IMR-90 (cell line): ENCODE results near the gene AHCYL2. TPM values are rescaled to one million over a fixed set of nuclear protein-coding genes. Genes with fewer than 3 reads are reported as not detected.

Source experiments
- ATAC-seq: fragments of 200-7000 bp; cut with Tn5 transposase; 2 replicates; pipeline ENCODE4 v1.9.1; 2020; ENCODE audit warnings: low read depth, mild to moderate bottlenecking, moderate library complexity
- BruUV-seq: library from RNA; stranded (reverse); fragments of 400-500 nt; replicated peaks from 2 replicates; lab custom pipeline; 2021; lab: Mats Ljungman, UMichigan
- CTCF ChIA-PET: fragments of 300-600 bp; formaldehyde crosslinking; extraction: SDS; loops from one replicate; lab custom pipeline; 2021; ENCODE audit warnings: antibody characterized with exemption; lab: Yijun Ruan, JAX
- POLR2A ChIA-PET: fragments of 300-600 bp; sonication (Branson Sonifier 250); formaldehyde crosslinking; loops from one replicate; lab custom pipeline; 2022; ENCODE audit warnings: antibody characterized with exemption; ENCODE audit not compliant: unreplicated experiment; lab: Charles Lee
- DNase-seq: peaks from one replicate; pipeline ENCODE4 v3.0.0; 2013
- H2AFZ ChIP-seq: replicated peaks from 2 replicates; pipeline ENCODE3; 2013; ENCODE audit warnings: low read length, mild to moderate bottlenecking; ENCODE audit not compliant: poor library complexity
- H2AK5ac ChIP-seq: 2 replicates; pipeline ENCODE4 v1.6.1; 2013; ENCODE audit warnings: low read depth, low read length, inconsistent platforms
- H2AK9ac ChIP-seq: replicated peaks from 2 replicates; pipeline ENCODE3; 2013; ENCODE audit warnings: mild to moderate bottlenecking, low read depth, low read length, moderate library complexity; ENCODE audit not compliant: poor library complexity
- H2BK120ac ChIP-seq: 2 replicates; pipeline ENCODE4 v1.6.1; 2013; ENCODE audit warnings: low read depth, low read length, inconsistent platforms
- H2BK15ac ChIP-seq: 3 replicates; pipeline ENCODE4 v1.6.1; 2013; ENCODE audit warnings: low read depth, low read length, inconsistent platforms
- H2BK20ac ChIP-seq: 2 replicates; pipeline ENCODE4 v1.6.1; 2013; ENCODE audit warnings: low read depth, mild to moderate bottlenecking, inconsistent platforms, low read length, moderate library complexity
- H2BK5ac ChIP-seq: 2 replicates; pipeline ENCODE4 v1.6.1; 2013; ENCODE audit warnings: mild to moderate bottlenecking, low read depth, low read length, inconsistent platforms; ENCODE audit not compliant: poor library complexity, severe bottlenecking
- H3K14ac ChIP-seq: replicated peaks from 2 replicates; pipeline ENCODE4 v1.6.1; 2013; ENCODE audit warnings: low read depth, low read length, inconsistent platforms
- H3K18ac ChIP-seq: 2 replicates; pipeline ENCODE4 v1.6.1; 2013; ENCODE audit warnings: low read depth, low read length, control low read depth
- H3K23ac ChIP-seq: 2 replicates; pipeline ENCODE4 v1.6.1; 2013; ENCODE audit warnings: low read depth, low read length, inconsistent platforms
- H3K27ac ChIP-seq: 2 replicates; pipeline ENCODE4 v1.5.1; 2013; ENCODE audit warnings: mild to moderate bottlenecking, control low read depth, low read length; ENCODE audit not compliant: insufficient read depth
- H3K27me3 ChIP-seq: 2 replicates; pipeline ENCODE4 v1.6.1; 2013; ENCODE audit warnings: low read length; ENCODE audit not compliant: control insufficient read depth, insufficient read depth
- H3K36me3 ChIP-seq: 2 replicates; pipeline ENCODE4 v1.6.1; 2013; ENCODE audit warnings: low read length, mixed read lengths; ENCODE audit not compliant: control insufficient read depth, insufficient read depth
- H3K4ac ChIP-seq: 2 replicates; pipeline ENCODE4 v1.6.1; 2013; ENCODE audit warnings: low read depth, low read length, inconsistent platforms
- H3K4me1 ChIP-seq: 2 replicates; pipeline ENCODE4 v1.6.1; 2013; ENCODE audit warnings: low read length, mixed read lengths; ENCODE audit not compliant: control insufficient read depth, insufficient read depth
- H3K4me2 ChIP-seq: 2 replicates; pipeline ENCODE4 v1.6.1; 2013; ENCODE audit warnings: low read depth, mild to moderate bottlenecking, control low read depth, low read length, moderate library complexity
- H3K4me3 ChIP-seq: 2 replicates; pipeline ENCODE4 v1.5.1; 2013; ENCODE audit warnings: low read depth, mild to moderate bottlenecking, control low read depth, low read length, moderate library complexity; ENCODE audit not compliant: insufficient read depth
- H3K56ac ChIP-seq: 2 replicates; pipeline ENCODE4 v1.6.1; 2013; ENCODE audit warnings: low read length, inconsistent platforms; ENCODE audit not compliant: insufficient read depth; ENCODE audit errors: extremely low read depth
- H3K79me1 ChIP-seq, 2 experiments: 2 replicates each; pipeline ENCODE4 v1.6.1; 2013; ENCODE audit warnings: low read length in 2 of 2, inconsistent platforms in 1 of 2, low read depth in 1 of 2
- H3K9ac ChIP-seq: 2 replicates; pipeline ENCODE4 v1.6.1; 2013; ENCODE audit warnings: low read depth, low read length, control low read depth
- H3K9me1 ChIP-seq: 2 replicates; pipeline ENCODE4 v1.6.1; 2013; ENCODE audit warnings: low read length, inconsistent platforms; ENCODE audit not compliant: insufficient read depth
- H3K9me3 ChIP-seq: 2 replicates; pipeline ENCODE4 v1.6.1; 2013; ENCODE audit warnings: low read length; ENCODE audit not compliant: control insufficient read depth, insufficient read depth
- H4K20me1 ChIP-seq: 2 replicates; pipeline ENCODE4 v1.6.1; 2013; ENCODE audit warnings: low read length, inconsistent platforms; ENCODE audit not compliant: insufficient read depth
- H4K5ac ChIP-seq: 2 replicates; pipeline ENCODE4 v1.6.1; 2013; ENCODE audit warnings: mild to moderate bottlenecking, low read depth, low read length, control low read depth
- H4K8ac ChIP-seq, 2 experiments: 2 replicates each; pipeline ENCODE4 v1.6.1; 2013; ENCODE audit warnings: low read depth in 2 of 2, low read length in 2 of 2, control low read depth in 1 of 2, inconsistent platforms in 1 of 2
- H4K91ac ChIP-seq: 2 replicates; pipeline ENCODE4 v1.6.1; 2013; ENCODE audit warnings: low read depth, low read length, inconsistent platforms; ENCODE audit not compliant: insufficient read depth
- BHLHE40 ChIP-seq: fragments of 150-350 bp; IDR thresholded peaks from 2 replicates; pipeline ENCODE4 v1.6.1; 2016; ENCODE audit warnings: mild to moderate bottlenecking, low read depth, low read length
- FOS ChIP-seq: fragments of 150-350 bp; IDR thresholded peaks from 2 replicates; pipeline ENCODE4 v1.6.1; 2016; ENCODE audit warnings: low read depth, low read length
- MAFK ChIP-seq: IDR thresholded peaks from 2 replicates; pipeline ENCODE4 v1.6.1; 2012; ENCODE audit warnings: low read depth, low read length, improper control_type of control experiment
- MXI1 ChIP-seq: IDR thresholded peaks from 2 replicates; pipeline ENCODE4 v1.6.1; 2012; ENCODE audit warnings: low read depth, mild to moderate bottlenecking, low read length, moderate library complexity, borderline replicate concordance
- NFE2L2 ChIP-seq: fragments of 150-350 bp; IDR thresholded peaks from 2 replicates; pipeline ENCODE4 v1.6.1; 2016; ENCODE audit warnings: low read depth, mild to moderate bottlenecking, low read length
- POLR2A ChIP-seq: IDR thresholded peaks from 2 replicates; pipeline ENCODE4 v1.6.1; 2012; ENCODE audit warnings: mild to moderate bottlenecking, low read depth, low read length
- RAD21 ChIP-seq: IDR thresholded peaks from 2 replicates; pipeline ENCODE4 v1.6.1; 2012; ENCODE audit warnings: low read length, improper control_type of control experiment
- RFX5 ChIP-seq: IDR thresholded peaks from 2 replicates; pipeline ENCODE4 v1.8.0; 2012; ENCODE audit warnings: low read depth, mild to moderate bottlenecking, low read length, moderate library complexity
- SMC3 ChIP-seq: fragments of 150-350 bp; IDR thresholded peaks from 2 replicates; pipeline ENCODE4 v1.6.1; 2016; ENCODE audit warnings: low read depth, mild to moderate bottlenecking, antibody characterized with exemption, low read length, moderate library complexity
- USF2 ChIP-seq: fragments of 150-350 bp; IDR thresholded peaks from 2 replicates; pipeline ENCODE4 v1.6.1; 2017; ENCODE audit warnings: mild to moderate bottlenecking, antibody characterized with exemption, low read length, low read depth
- WGBS, 2 experiments: methylation state at CpG; one replicate each; pipeline versions ENCODE4 v1.1.5 to v1.1.7; 2013; ENCODE audit warnings: missing lambda C conversion rate in 2 of 2; ENCODE audit not compliant: insufficient read length in 1 of 2; ENCODE audit errors: extremely low coverage in 2 of 2; 5-methylcytosine and 5-hydroxymethylcytosine counted together
- dilution Hi-C: fragments of 300-500 bp; cut with HindIII; formaldehyde crosslinking; loops from one replicate; pipeline ENCODE4 v1.14.3; 2018; ENCODE audit warnings: low sequenced_read_pairs; ENCODE audit not compliant: unreplicated experiment
- in situ Hi-C: fragments of 300-500 bp; cut with MboI; formaldehyde crosslinking; loops from 3 replicates; pipeline ENCODE4 v1.14.3; 2019; ENCODE audit warnings: low sequenced_read_pairs, inconsistent platforms, mixed read lengths
- intact Hi-C: fragments of 100-400 bp; cut with micrococcal nuclease; formaldehyde crosslinking; loops from 2 replicates; pipeline ENCODE4 v1.10.0; 2022
- polyA plus RNA-seq, 3 experiments: library from polyadenylated mRNA; depleted of rRNA; stranded (reverse); fragments of >200 nt; gene quantifications; 2 replicates each; pipeline ENCODE4 v1.2.3, GENCODE V29; 2012; ENCODE audit warnings: low replicate concordance in 1 of 3
- total RNA-seq: library from RNA; depleted of rRNA; stranded (reverse); fragments of >200 nt; gene quantifications from 2 replicates; pipeline ENCODE4 v1.2.3, GENCODE V29; 2012

AHCYL2 gene
- total and polyA plus RNA-seq, 2 of the 4 experiments (the other 2 are of a cell fraction) = 5.7 to 7.6 TPM

GRCh38 chr7:129436335-129436923, 211.6 kb downstream of the AHCYL2 start:
- dilution Hi-C loops = no loop called here
- H2BK120ac ChIP-seq = no peak overlapping the region
- no peak overlapping the region for H4K91ac ChIP-seq
- H2BK5ac ChIP-seq = no peak overlapping the region
- H2BK15ac ChIP-seq = no peak overlapping the region
- H3K14ac ChIP-seq = no peak overlapping the region
- H3K18ac ChIP-seq = no peak overlapping the region
- H4K20me1 ChIP-seq = no peaks in the 10 kb centered on the region
- no TSS peak for BruUV-seq
- H3K56ac ChIP-seq = no peak overlapping the region
- H3K79me1 ChIP-seq = peaks cover 0 to 9% of the 10 kb centered on the region in 2 experiments; a peak in 1 of 4 replicates
- H3K27ac ChIP-seq = no peak overlapping the region
- H2AK5ac ChIP-seq = no peak overlapping the region
- H3K4me3 ChIP-seq = no peak overlapping the region
- H3K9me1 ChIP-seq = no peaks in the 10 kb centered on the region
- TF ChIP-seq MXI1 (no peak), USF2 (no peak), RFX5 (no peak), SMC3 (no peak), RAD21 (no peak), BHLHE40 (no peak), POLR2A (no peak), NFE2L2 (no peak), FOS (no peak), MAFK (no peak)
- no peak for DNase-seq
- intact Hi-C loops = no loop called here
- in situ Hi-C loops = no loop called here
- WGBS, 2 experiments = 96% methylated on average over 4 of the region's 5 CpGs; no CpG with 5 or more reads in 1 of the 2 experiments
- CTCF ChIA-PET = interaction anchor here (1.0 kb wide), 1 partner anchor 13 kb away, joined by 3 read pairs; no protein-coding TSS in a partner anchor
- H2AFZ ChIP-seq = no peak overlapping the region
- H4K8ac ChIP-seq = no peak overlapping the region
- no peak overlapping the region for H2BK20ac ChIP-seq
- ATAC-seq = no peak
- POLR2A ChIA-PET = no interaction called here
- no peak overlapping the region for H3K4ac ChIP-seq
- no peak overlapping the region for H2AK9ac ChIP-seq
- H3K4me2 ChIP-seq = no peak overlapping the region
- H3K9me3 ChIP-seq = no peaks in the 10 kb centered on the region
- no peak overlapping the region for H3K9ac ChIP-seq
- H3K27me3 ChIP-seq = peaks cover 8% of the 10 kb centered on the region
- no peak overlapping the region for H3K23ac ChIP-seq
- H4K5ac ChIP-seq = no peak overlapping the region
- H3K4me1 ChIP-seq = peaks cover 2% of the 10 kb centered on the region; the same call in 1 of the 2 replicates
- H3K36me3 ChIP-seq = no peaks in the 10 kb centered on the region
